NCI-H2029 (cell line): ENCODE measurements around the gene RPS10.
"Not testable (repeated sequence)": the region's sequence is repeated elsewhere in the genome, so short reads cannot be mapped to it uniquely, and the experiment has no call there.

Experiments used
- DNase-seq: peaks from one replicate; lab custom pipeline; 2025; lab: John Stamatoyannopoulos, UW

RPS10 gene

GRCh38 chr6:34447910-34448309 is 22.0 kb upstream of the RPS10 start:
- DNase-seq, result peak; percentile 82

- DNase-seq, result no peak
Measured at GRCh38 chr6:34447386-34447785, 21.5 kb upstream of the RPS10 start.

- DNase-seq, result no peak
Measured at GRCh38 chr6:34445313-34445860, 19.5 kb upstream of the RPS10 start.

- DNase-seq, result no peak
Measured at GRCh38 chr6:34441526-34441925, 15.7 kb upstream of the RPS10 start.

GRCh38 chr6:34439442-34439841 is 13.6 kb upstream of the RPS10 start:
- no peak for DNase-seq

GRCh38 chr6:34438705-34439104 is 12.8 kb upstream of the RPS10 start:
- no peak for DNase-seq

GRCh38 chr6:34437644-34437970 is 11.7 kb upstream of the RPS10 start:
- no peak for DNase-seq

- DNase-seq, result no peak
Measured at GRCh38 chr6:34436803-34437643, 11.2 kb upstream of the RPS10 start.

- DNase-seq, result no peak
Measured at GRCh38 chr6:34435916-34436315, 10.0 kb upstream of the RPS10 start.

- DNase-seq, result no peak
Measured at GRCh38 chr6:34425132-34425497, 754 bp downstream of the RPS10 start.

GRCh38 chr6:34424200-34425131 is 1.4 kb downstream of the RPS10 start:
- DNase-seq, result no peak

GRCh38 chr6:34423254-34423653 is 2.6 kb downstream of the RPS10 start:
- no peak for DNase-seq

- DNase-seq, result no peak
Measured at GRCh38 chr6:34418367-34418766, 7.5 kb downstream of the RPS10 start.

- DNase-seq, result no peak
Measured at GRCh38 chr6:34416877-34417371, 8.9 kb downstream of the RPS10 start.

GRCh38 chr6:34414999-34415858 is 10.6 kb downstream of the RPS10 start:
- peak; percentile 38 for DNase-seq

- no peak for DNase-seq
Measured at GRCh38 chr6:34412643-34413214, 13.1 kb downstream of the RPS10 start.

- no peak for DNase-seq
Measured at GRCh38 chr6:34412016-34412415, 13.9 kb downstream of the RPS10 start.

GRCh38 chr6:34407915-34408314 is 18.0 kb downstream of the RPS10 start:
- not testable (repeated sequence) for DNase-seq

GRCh38 chr6:34396518-34396917 is 29.4 kb downstream of the RPS10 start:
- DNase-seq, result no peak

GRCh38 chr6:34393966-34394305 is 31.9 kb downstream of the RPS10 start:
- no peak for DNase-seq

- DNase-seq, result peak; percentile 40
Measured at GRCh38 chr6:34393191-34393965, 32.5 kb downstream of the RPS10 start.
